GM13976 (cell line): Measurements from ENCODE around the gene C19orf85.
"Not testable (repeated sequence)": the region's sequence is repeated elsewhere in the genome, so short reads cannot be mapped to it uniquely, and the experiment has no call there.

ENCODE experiments used
- DNase-seq: peaks from one replicate; pipeline ENCODE4 v3.0.0; 2012; ENCODE audit warnings: low spot score
- in situ Hi-C: fragments of 300-500 bp; cut with MboI; formaldehyde crosslinking; loops from one replicate; pipeline ENCODE4 v1.12.0; 2022; ENCODE audit warnings: low sequenced_read_pairs, mixed read lengths, inconsistent platforms; ENCODE audit not compliant: unreplicated experiment
- TF ChIP-seq, protein P1 (sequence below): IDR thresholded peaks from 2 replicates; pipeline ENCODE4 v1.5.1; 2012; ENCODE audit warnings: borderline replicate concordance, mild to moderate bottlenecking; ENCODE audit not compliant: insufficient read depth; ENCODE audit errors: extremely low read depth, missing control alignments, control extremely low read depth

C19orf85 gene

DNA sequence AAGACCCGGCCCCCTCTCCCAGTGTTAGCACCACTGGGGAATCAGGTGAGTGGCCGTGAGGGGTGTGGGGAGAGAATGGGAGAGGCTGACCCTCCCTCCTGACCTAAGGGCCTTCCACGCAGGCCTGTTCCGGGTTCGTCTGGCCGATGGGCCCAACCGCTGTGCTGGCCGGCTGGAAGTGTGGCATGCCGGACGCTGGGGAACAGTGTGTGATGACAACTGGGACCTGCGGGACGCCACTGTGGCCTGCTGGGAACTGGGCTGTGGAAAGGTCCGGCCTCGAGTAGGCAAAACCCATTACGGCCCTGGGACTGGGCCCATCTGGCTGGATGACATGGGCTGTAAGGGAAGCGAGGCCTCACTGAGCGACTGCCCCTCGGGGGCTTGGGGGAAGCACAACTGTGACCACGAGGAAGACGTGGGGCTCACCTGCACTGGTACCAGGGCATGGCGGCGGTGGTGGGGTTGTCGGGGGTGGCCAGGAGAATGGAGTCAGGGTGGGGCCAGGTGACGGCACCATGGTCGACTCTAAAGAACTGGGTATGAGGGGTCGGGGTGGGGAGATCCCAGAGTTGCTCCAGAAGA lies 35.9 kb upstream of the C19orf85 start:
- TF ChIP-seq, protein P1, sequence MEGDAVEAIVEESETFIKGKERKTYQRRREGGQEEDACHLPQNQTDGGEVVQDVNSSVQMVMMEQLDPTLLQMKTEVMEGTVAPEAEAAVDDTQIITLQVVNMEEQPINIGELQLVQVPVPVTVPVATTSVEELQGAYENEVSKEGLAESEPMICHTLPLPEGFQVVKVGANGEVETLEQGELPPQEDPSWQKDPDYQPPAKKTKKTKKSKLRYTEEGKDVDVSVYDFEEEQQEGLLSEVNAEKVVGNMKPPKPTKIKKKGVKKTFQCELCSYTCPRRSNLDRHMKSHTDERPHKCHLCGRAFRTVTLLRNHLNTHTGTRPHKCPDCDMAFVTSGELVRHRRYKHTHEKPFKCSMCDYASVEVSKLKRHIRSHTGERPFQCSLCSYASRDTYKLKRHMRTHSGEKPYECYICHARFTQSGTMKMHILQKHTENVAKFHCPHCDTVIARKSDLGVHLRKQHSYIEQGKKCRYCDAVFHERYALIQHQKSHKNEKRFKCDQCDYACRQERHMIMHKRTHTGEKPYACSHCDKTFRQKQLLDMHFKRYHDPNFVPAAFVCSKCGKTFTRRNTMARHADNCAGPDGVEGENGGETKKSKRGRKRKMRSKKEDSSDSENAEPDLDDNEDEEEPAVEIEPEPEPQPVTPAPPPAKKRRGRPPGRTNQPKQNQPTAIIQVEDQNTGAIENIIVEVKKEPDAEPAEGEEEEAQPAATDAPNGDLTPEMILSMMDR: no peak
- in situ Hi-C loops: no loop called here
- no peak for DNase-seq

DNA sequence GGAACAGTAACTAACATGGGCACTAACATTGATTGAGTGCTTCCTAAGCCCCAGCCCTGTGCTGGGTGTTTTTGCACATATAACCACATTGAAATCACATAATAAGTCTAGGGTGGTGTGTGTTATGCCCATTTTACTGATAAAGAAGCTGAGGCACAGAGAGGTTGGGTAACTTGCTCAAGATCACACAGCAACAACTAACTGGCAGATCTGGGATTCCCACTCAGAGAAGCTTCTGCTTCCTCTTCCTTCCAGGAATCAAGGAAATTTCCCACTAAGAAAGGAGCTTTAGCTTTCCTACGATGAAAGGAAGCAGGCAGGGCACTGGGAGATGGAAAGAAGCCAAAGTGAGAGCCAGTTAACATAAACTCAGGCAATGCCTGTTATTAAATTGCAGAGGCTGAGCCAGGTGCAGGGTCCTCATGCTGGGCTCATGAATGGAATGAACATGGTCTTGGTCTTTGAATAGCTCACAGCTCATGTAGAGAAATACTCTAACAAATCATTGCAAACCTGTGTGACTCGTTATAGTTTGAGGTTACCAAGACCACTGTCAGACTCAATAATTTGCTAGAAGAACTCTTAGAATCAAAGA lies 33.8 kb upstream of the C19orf85 start:
- TF ChIP-seq, protein P1: no peak
- in situ Hi-C loops: no loop called here
- DNase-seq: no peak

DNA sequence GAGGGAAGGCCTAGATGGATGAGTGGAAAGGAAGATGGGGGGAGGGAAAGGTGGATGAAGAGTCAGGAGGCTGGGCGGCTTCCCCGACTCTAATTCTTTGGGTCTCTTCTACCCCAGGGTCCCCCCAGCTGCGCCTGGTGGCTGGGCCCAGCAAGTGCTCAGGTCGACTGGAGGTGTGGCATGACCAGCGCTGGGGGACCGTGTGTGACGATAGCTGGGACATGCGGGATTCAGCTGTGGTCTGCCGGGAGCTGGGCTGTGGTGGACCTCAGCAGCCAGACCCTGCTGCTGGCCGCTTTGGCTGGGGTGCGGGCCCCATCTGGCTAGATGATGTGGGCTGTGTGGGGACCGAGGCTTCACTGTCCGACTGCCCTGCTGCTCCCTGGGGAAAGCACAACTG lies 33.2 kb upstream of the C19orf85 start:
- in situ Hi-C loops: no loop called here
- DNase-seq: no peak
- TF ChIP-seq, protein P1: no peak

DNA sequence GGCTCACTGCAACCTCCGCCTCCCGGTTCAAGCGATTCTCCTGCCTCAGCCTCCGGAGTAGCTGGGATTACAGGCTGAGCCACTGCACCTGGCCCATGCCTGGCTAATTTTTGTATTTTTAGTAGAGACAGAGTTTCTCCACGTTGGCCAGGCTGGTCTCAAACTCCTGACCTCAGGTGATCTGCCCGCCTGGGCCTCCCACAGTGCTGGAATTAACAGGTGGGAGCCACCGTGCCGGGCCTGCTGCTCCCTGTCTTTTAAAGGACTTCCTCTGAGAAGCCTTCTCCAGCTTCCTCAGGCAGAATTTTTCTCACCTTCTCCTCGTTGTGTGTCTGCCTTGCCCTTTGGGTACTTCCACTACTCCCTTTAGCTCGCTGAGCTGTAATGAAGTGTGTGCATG lies 32.3 kb upstream of the C19orf85 start:
- DNase-seq, in situ Hi-C loops: not testable (repeated sequence)

GRCh38 chr19:55495646-55496349 lies 31.2 kb upstream of the C19orf85 start:
- DNase-seq: no peak
- TF ChIP-seq, protein P1: no peak
- in situ Hi-C loops: no loop called here

GRCh38 chr19:55494172-55494761 lies 29.7 kb upstream of the C19orf85 start:
- in situ Hi-C loops: no loop called here
- DNase-seq: no peak
- TF ChIP-seq, protein P1: no peak
